Neutrophil (primary cell): ENCODE data around the gene LRRC15.

Experiments used
- H3K27ac ChIP-seq: fragments of 200-600 bp; sonication (generic); 2 replicates; pipeline ENCODE4 v1.5.1; 2016; ENCODE audit warnings: mild to moderate bottlenecking, moderate library complexity
- H3K27me3 ChIP-seq: fragments of 200-600 bp; sonication (generic); 2 replicates; pipeline ENCODE4 v1.6.0; 2016; ENCODE audit warnings: mild to moderate bottlenecking
- H3K36me3 ChIP-seq: fragments of 200-600 bp; sonication (generic); 2 replicates; pipeline ENCODE4 v1.5.1; 2017
- H3K4me1 ChIP-seq, 2 experiments: fragments of 200-600 bp in 1 of 2; sonication (generic) in 1 of 2; 1 replicate in 1 of 2; 2 replicates in 1 of 2; pipeline versions ENCODE4 v1.5.1 to v1.6.1; 2013 to 2016; ENCODE audit warnings: low read depth in 1 of 2, low read length in 1 of 2, mild to moderate bottlenecking in 1 of 2, moderate library complexity in 1 of 2; ENCODE audit not compliant: control insufficient read depth in 1 of 2, insufficient read depth in 1 of 2
- H3K4me3 ChIP-seq, 2 experiments: fragments of 200-600 bp in 1 of 2; sonication (generic) in 1 of 2; 1 replicate in 1 of 2; 2 replicates in 1 of 2; pipeline ENCODE4 v1.5.1; 2013 to 2016; ENCODE audit warnings: low read depth in 1 of 2, low read length in 1 of 2, mild to moderate bottlenecking in 1 of 2, moderate library complexity in 1 of 2
- H3K9me3 ChIP-seq: fragments of 200-600 bp; sonication (generic); 2 replicates; pipeline ENCODE4 v1.5.1; 2016
- TF ChIP-seq, protein P1 (sequence below): fragments of 200-600 bp; sonication (generic); IDR thresholded peaks from 2 replicates; pipeline ENCODE4 v1.5.1; 2016; ENCODE audit warnings: antibody characterized with exemption

LRRC15 gene

DNA sequence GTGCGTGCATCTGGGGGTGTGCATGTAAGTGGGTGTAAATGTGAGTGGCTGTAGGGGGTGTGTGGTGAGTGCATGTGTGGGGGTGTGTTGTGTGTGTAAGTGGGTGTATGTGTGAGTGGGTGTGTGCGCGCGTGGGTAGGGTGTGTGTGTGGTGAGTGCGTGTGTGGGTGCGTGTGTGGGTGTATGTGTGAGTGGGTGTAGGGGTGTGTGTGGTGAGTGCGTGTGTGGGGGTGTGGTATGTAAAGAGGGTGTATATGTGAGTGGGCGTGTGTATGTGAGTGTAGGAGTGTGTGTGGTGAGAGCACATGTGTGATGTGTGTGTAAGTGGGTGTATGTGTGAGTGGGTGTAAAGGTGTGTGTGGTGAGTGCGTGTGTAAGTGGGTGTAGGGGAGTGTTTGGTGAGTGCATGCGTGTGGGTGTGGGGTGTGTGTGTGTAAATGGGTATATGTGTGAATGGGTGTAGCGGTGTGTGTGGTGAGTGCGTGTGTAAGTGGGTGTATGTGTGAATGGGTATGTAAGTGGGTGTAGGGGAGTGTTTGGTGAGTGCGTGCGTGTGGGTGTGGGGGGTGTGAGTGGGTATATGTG, 17.5 kb downstream of the LRRC15 start:
- TF ChIP-seq, protein P1, sequence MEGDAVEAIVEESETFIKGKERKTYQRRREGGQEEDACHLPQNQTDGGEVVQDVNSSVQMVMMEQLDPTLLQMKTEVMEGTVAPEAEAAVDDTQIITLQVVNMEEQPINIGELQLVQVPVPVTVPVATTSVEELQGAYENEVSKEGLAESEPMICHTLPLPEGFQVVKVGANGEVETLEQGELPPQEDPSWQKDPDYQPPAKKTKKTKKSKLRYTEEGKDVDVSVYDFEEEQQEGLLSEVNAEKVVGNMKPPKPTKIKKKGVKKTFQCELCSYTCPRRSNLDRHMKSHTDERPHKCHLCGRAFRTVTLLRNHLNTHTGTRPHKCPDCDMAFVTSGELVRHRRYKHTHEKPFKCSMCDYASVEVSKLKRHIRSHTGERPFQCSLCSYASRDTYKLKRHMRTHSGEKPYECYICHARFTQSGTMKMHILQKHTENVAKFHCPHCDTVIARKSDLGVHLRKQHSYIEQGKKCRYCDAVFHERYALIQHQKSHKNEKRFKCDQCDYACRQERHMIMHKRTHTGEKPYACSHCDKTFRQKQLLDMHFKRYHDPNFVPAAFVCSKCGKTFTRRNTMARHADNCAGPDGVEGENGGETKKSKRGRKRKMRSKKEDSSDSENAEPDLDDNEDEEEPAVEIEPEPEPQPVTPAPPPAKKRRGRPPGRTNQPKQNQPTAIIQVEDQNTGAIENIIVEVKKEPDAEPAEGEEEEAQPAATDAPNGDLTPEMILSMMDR = no peak
- no peak overlapping the region for H3K4me3 ChIP-seq
- no peaks in the 10 kb centered on the region for H3K27me3 ChIP-seq
- no peaks in the 10 kb centered on the region for H3K9me3 ChIP-seq
- no peaks in the 10 kb centered on the region for H3K4me1 ChIP-seq
- no peak overlapping the region for H3K27ac ChIP-seq
- no peaks in the 10 kb centered on the region for H3K36me3 ChIP-seq

DNA sequence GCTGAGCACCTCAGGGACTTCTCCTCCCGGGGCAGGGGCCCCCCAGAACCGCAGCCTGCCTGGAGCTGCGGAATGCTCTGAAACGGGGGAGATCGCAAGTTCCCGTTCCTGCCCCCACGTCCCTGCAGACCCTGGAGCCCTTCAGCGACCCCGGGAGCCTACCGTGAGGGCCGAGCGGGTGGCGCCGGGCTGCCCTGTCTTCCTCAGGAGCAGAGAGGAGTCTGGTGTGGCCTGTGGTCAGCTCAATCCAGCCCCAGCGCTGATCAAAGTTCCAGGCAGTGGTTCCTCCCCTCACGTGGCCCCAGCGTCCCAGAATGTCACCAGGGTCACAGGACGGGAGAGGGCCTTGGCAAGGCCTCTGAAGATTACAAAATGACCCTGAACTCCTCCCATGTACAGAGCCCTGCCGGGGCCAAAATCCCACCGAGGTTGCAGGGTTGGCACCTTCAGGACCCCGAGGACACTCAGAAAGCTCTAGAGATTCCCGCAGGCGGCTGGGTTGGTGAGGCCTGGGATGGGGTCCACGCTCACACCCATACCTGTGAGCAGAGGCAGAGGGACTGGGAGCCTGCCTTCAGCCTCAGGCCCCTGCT, 18.4 kb downstream of the LRRC15 start, which contains the start of gene CPN2:
Gene CPN2 (minus strand): TSS at position 249 of the 593 bp plus-strand sequence. CDS start 8,626 bp downstream, outside the sequence.
- TF ChIP-seq, protein P1 = no peak
- no peaks in the 10 kb centered on the region for H3K4me1 ChIP-seq
- no peaks in the 10 kb centered on the region for H3K36me3 ChIP-seq

DNA sequence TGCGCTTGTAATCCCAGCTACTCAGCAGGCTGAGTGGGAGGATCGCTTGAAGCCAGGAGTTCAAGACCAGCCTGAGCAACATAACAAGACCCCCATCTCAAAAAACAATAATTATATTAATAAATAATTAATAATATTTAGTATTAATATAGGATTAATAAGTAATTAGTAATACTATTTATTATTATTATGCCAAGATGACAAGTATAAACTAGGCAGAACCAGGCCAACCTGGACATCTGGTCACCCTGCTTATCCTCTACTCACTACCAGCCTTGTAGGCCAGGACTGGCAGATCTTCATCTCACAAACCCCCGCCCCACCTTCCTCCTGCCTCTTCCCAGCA, 18.8 kb downstream of the LRRC15 start:
- Histone ChIP-seq H3K36me3 (no peaks in the 10 kb centered on the region), H3K27ac (no peak overlapping the region), H3K4me1 (no peaks in the 10 kb centered on the region), H3K9me3 (no peaks in the 10 kb centered on the region), H3K27me3 (no peaks in the 10 kb centered on the region), H3K4me3 (no peak overlapping the region)
- TF ChIP-seq, protein P1 = no peak

More for the DNA sequence above, 18.4 kb downstream of the LRRC15 start, which contains the start of gene CPN2:
- Histone ChIP-seq H3K9me3 (no peaks in the 10 kb centered on the region), H3K4me3 (no peak within 1 kb of the TSS), H3K27ac (no peak within 1 kb of the TSS), H3K27me3 (no peaks in the 10 kb centered on the region)

DNA sequence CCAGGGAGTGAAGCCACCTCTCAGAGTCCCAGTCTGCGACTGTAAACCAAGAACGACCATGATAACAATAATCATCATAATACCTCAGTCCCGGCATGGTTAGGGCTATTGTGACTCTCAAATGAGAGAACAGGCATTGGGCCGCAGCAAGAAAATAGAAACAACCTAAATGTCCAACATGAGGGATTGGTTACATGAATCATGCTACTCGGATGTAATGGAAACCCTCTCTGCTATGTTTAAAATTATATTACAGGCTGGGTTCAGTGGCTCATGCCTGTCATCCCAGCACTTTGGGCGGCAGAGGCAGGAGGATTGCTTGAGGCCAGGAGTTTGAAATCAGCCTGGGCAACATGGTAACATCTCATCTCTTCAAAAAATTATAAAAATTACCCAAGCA, 21.2 kb downstream of the LRRC15 start:
- H3K27me3 ChIP-seq = no peaks in the 10 kb centered on the region
- no peak overlapping the region for H3K27ac ChIP-seq
- H3K4me1 ChIP-seq = no peaks in the 10 kb centered on the region
- no peaks in the 10 kb centered on the region for H3K36me3 ChIP-seq
- H3K9me3 ChIP-seq = no peaks in the 10 kb centered on the region
- TF ChIP-seq, protein P1 = no peak
- no peak overlapping the region for H3K4me3 ChIP-seq

DNA sequence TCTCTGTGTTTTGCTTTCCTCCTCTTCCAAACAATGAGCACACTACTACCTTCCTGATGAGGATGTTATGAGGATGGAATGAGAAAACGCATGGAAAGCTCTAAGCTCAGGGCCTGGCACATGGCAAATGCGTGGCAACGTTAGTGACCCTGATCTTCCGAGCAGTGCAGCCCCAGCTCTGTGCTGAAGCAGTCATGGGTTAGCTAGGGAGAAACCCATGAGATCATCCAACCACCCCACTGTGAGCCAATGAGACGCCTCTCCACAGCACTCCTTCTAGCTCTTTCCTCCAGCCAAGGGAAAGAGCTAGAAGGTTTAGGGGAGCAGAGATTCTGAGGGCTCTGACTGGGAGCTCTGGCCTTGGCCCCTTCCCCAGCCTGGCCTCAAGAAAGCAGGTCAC, 22.9 kb downstream of the LRRC15 start:
- no peak overlapping the region for H3K27ac ChIP-seq
- H3K36me3 ChIP-seq = no peaks in the 10 kb centered on the region
- H3K4me1 ChIP-seq = no peaks in the 10 kb centered on the region
- TF ChIP-seq, protein P1 = no peak
- no peaks in the 10 kb centered on the region for H3K9me3 ChIP-seq
- no peak overlapping the region for H3K4me3 ChIP-seq
- peaks cover 7% of the 10 kb centered on the region for H3K27me3 ChIP-seq
